ENCODE results near the gene ARHGEF28. TPM values are rescaled to one million over a fixed set of nuclear protein-coding genes. Genes with fewer than 3 reads are reported as not detected.

ARHGEF28 gene
- polyA plus RNA-seq, 1 donor = 16.6 TPM

- no peaks in the 10 kb centered on the region for H3K36me3 ChIP-seq (ENCODE audit: control insufficient read depth, insufficient read depth, low read length)
- H3K4me1 ChIP-seq (ENCODE audit: control insufficient read depth, insufficient read depth, low read length) = no peaks in the 10 kb centered on the region
- peaks cover 6% of the 10 kb centered on the region for H3K9me3 ChIP-seq (ENCODE audit: control insufficient read depth, low read depth, low read length)
- H3K27ac ChIP-seq (ENCODE audit: low read length) = no peak overlapping the region
- 83% methylated on average over 2 of the region's 11 CpGs for WGBS (ENCODE audit: insufficient coverage, low lambda C conversion rate)
- no peaks in the 10 kb centered on the region for H3K27me3 ChIP-seq (ENCODE audit: control insufficient read depth, insufficient read depth, low read length)
- H3K4me3 ChIP-seq (ENCODE audit: low read length) = no peak overlapping the region
- DNase-seq = no peak
Measured at GRCh38 chr5:73749485-73750270, 123.7 kb downstream of the ARHGEF28 start.

GRCh38 chr5:73751254-73751914, 125.4 kb downstream of the ARHGEF28 start:
- no peak for DNase-seq
- no peaks in the 10 kb centered on the region for H3K36me3 ChIP-seq (ENCODE audit: control insufficient read depth, insufficient read depth, low read length)
- H3K27ac ChIP-seq (ENCODE audit: low read length) = no peak overlapping the region
- H3K27me3 ChIP-seq (ENCODE audit: control insufficient read depth, insufficient read depth, low read length) = no peaks in the 10 kb centered on the region
- peaks cover 6% of the 10 kb centered on the region for H3K9me3 ChIP-seq (ENCODE audit: control insufficient read depth, low read depth, low read length)
- no peaks in the 10 kb centered on the region for H3K4me1 ChIP-seq (ENCODE audit: control insufficient read depth, insufficient read depth, low read length)
- 74% methylated on average over 4 of the region's 7 CpGs for WGBS (ENCODE audit: insufficient coverage, low lambda C conversion rate)
- no peak overlapping the region for H3K4me3 ChIP-seq (ENCODE audit: low read length)

GRCh38 chr5:73754254-73754653, 128.3 kb downstream of the ARHGEF28 start:
- no peak for DNase-seq
- no peaks in the 10 kb centered on the region for H3K9me3 ChIP-seq (ENCODE audit: control insufficient read depth, low read depth, low read length)
- no peaks in the 10 kb centered on the region for H3K4me1 ChIP-seq (ENCODE audit: control insufficient read depth, insufficient read depth, low read length)
- H3K27me3 ChIP-seq (ENCODE audit: control insufficient read depth, insufficient read depth, low read length) = no peaks in the 10 kb centered on the region
- H3K27ac ChIP-seq (ENCODE audit: low read length) = no peak overlapping the region
- H3K36me3 ChIP-seq (ENCODE audit: control insufficient read depth, insufficient read depth, low read length) = no peaks in the 10 kb centered on the region
- no peak overlapping the region for H3K4me3 ChIP-seq (ENCODE audit: low read length)
- no CpG with 5 or more reads among the region's 4 CpGs for WGBS (ENCODE audit: insufficient coverage, low lambda C conversion rate)

GRCh38 chr5:73757416-73757815, 131.4 kb downstream of the ARHGEF28 start:
- WGBS (ENCODE audit: insufficient coverage, low lambda C conversion rate) = no CpG with 5 or more reads among the region's 1 CpG

DNA sequence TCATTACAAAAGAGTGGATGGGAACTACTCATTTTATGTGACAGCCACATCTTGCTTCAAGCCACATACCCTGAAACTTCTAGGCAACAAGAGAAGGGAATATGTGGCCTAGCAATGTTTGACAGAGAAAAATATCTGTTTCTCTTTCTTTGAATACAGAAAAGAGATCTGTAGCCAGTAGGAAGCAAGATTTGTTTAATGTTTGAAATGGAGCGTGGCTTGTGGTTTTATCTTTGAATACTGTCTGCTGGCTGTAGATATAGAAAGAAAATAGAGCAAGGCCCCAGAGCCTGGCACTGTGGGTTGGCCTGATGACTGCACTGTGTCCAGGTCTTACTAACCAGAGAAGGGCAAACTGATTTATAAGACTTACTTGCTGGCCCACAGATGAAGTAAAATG, 133.8 kb downstream of the ARHGEF28 start:
- no peak overlapping the region for H3K4me3 ChIP-seq (ENCODE audit: low read length)
- no peaks in the 10 kb centered on the region for H3K9me3 ChIP-seq (ENCODE audit: control insufficient read depth, low read depth, low read length)
- no peaks in the 10 kb centered on the region for H3K27me3 ChIP-seq (ENCODE audit: control insufficient read depth, insufficient read depth, low read length)
- H3K27ac ChIP-seq (ENCODE audit: low read length) = no peak overlapping the region
- H3K36me3 ChIP-seq (ENCODE audit: control insufficient read depth, insufficient read depth, low read length) = no peaks in the 10 kb centered on the region
- DNase-seq = no peak
- no CpG with 5 or more reads among the region's 1 CpG for WGBS (ENCODE audit: insufficient coverage, low lambda C conversion rate)
- H3K4me1 ChIP-seq (ENCODE audit: control insufficient read depth, insufficient read depth, low read length) = no peaks in the 10 kb centered on the region

More at GRCh38 chr5:73757416-73757815, 131.4 kb downstream of the ARHGEF28 start:
- no peaks in the 10 kb centered on the region for H3K36me3 ChIP-seq (ENCODE audit: control insufficient read depth, insufficient read depth, low read length)
- H3K4me3 ChIP-seq (ENCODE audit: low read length) = no peak overlapping the region
- H3K27ac ChIP-seq (ENCODE audit: low read length) = no peak overlapping the region
- DNase-seq = no peak
- H3K9me3 ChIP-seq (ENCODE audit: control insufficient read depth, low read depth, low read length) = no peaks in the 10 kb centered on the region
- H3K4me1 ChIP-seq (ENCODE audit: control insufficient read depth, insufficient read depth, low read length) = no peaks in the 10 kb centered on the region
- H3K27me3 ChIP-seq (ENCODE audit: control insufficient read depth, insufficient read depth, low read length) = no peaks in the 10 kb centered on the region

DNA sequence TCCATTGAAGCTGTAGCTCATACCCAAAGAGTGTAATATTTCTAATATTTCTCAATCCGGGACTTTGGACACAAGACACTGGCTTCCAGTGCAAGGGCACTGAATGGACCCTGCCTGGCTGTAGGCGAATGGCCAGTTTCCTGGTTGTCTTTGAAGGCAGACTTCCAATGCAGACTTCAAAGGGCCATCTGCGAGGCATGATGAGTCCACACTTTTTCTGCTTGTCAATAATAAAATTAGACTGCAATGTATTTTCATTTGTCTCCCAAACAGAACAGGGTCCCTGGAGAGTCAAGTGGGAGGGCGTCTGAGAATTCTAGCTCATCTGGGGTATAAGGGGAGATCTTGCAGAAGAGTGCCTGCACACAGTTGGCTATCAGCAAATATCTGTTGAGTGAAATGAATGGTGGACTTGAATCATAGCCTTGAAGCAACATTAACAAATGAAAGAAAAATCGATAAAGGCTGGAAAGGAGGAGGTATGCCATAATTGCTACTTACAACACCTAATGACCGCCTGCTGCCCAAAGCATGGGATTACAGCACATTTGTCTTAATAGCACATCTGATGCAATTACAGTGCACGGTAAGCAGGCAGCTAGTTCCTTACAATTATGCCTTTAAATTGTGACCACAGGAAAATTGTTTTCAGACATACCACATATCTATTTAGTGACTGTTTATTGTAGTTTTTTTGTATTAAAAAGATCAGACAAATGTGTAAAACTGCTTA, 137.5 kb downstream of the ARHGEF28 start:
- H3K9me3 ChIP-seq (ENCODE audit: control insufficient read depth, low read depth, low read length) = no peaks in the 10 kb centered on the region
- no peaks in the 10 kb centered on the region for H3K4me1 ChIP-seq (ENCODE audit: control insufficient read depth, insufficient read depth, low read length)
- H3K4me3 ChIP-seq (ENCODE audit: low read length) = no peak overlapping the region
- H3K27ac ChIP-seq (ENCODE audit: low read length) = no peak overlapping the region
- 100% methylated on average over 1 of the region's 7 CpGs for WGBS (ENCODE audit: insufficient coverage, low lambda C conversion rate)
- DNase-seq = no peak
- H3K36me3 ChIP-seq (ENCODE audit: control insufficient read depth, insufficient read depth, low read length) = no peaks in the 10 kb centered on the region
- H3K27me3 ChIP-seq (ENCODE audit: control insufficient read depth, insufficient read depth, low read length) = no peaks in the 10 kb centered on the region

DNA sequence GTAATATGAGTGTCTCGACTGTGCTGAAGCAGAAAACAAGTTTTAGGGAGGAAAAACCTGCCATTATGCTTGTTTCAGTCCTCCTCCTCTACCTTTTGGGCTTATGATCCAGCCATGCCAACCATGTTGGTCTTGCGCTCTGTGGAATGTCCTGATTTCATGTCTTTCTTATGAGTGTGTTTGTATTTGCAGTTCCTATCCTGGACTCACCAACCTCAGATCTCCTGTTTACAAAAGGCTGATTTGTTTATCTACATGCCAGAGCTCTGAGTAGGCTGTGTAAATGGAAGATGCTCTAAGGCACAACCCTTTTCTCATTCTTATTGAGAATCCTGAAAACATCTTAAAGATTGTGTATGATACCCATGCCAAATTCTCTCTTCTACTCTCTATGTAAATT, 138.6 kb downstream of the ARHGEF28 start:
- no CpG with 5 or more reads among the region's 2 CpGs for WGBS (ENCODE audit: insufficient coverage, low lambda C conversion rate)
- no peaks in the 10 kb centered on the region for H3K27me3 ChIP-seq (ENCODE audit: control insufficient read depth, insufficient read depth, low read length)
- no peaks in the 10 kb centered on the region for H3K36me3 ChIP-seq (ENCODE audit: control insufficient read depth, insufficient read depth, low read length)
- H3K9me3 ChIP-seq (ENCODE audit: control insufficient read depth, low read depth, low read length) = no peaks in the 10 kb centered on the region
- H3K4me1 ChIP-seq (ENCODE audit: control insufficient read depth, insufficient read depth, low read length) = no peaks in the 10 kb centered on the region
- H3K27ac ChIP-seq (ENCODE audit: low read length) = no peak overlapping the region
- DNase-seq = no peak
- no peak overlapping the region for H3K4me3 ChIP-seq (ENCODE audit: low read length)

DNA sequence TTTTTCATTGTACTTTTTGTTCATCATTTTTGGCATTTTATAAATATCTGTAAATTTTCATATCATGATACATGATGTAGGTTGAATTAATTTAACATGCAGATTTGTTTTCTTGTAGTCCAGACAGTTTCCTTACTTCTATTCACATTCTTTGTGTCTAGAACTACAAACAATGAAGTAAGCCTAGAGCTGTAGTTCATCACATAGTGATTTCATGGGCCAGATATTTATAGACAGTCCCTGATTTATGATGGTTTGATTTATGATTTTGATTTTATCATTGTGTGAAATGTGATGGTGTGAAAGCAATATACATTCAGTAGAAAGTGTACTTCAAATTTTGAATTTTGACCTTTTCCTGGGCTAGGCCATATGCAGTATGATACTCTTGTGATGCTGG, 139.0 kb downstream of the ARHGEF28 start:
- H3K4me1 ChIP-seq (ENCODE audit: control insufficient read depth, insufficient read depth, low read length) = no peaks in the 10 kb centered on the region
- H3K27ac ChIP-seq (ENCODE audit: low read length) = no peak overlapping the region
- no peaks in the 10 kb centered on the region for H3K27me3 ChIP-seq (ENCODE audit: control insufficient read depth, insufficient read depth, low read length)
- no peak overlapping the region for H3K4me3 ChIP-seq (ENCODE audit: low read length)
- no peaks in the 10 kb centered on the region for H3K36me3 ChIP-seq (ENCODE audit: control insufficient read depth, insufficient read depth, low read length)
- DNase-seq = no peak
- H3K9me3 ChIP-seq (ENCODE audit: control insufficient read depth, low read depth, low read length) = no peaks in the 10 kb centered on the region

DNA sequence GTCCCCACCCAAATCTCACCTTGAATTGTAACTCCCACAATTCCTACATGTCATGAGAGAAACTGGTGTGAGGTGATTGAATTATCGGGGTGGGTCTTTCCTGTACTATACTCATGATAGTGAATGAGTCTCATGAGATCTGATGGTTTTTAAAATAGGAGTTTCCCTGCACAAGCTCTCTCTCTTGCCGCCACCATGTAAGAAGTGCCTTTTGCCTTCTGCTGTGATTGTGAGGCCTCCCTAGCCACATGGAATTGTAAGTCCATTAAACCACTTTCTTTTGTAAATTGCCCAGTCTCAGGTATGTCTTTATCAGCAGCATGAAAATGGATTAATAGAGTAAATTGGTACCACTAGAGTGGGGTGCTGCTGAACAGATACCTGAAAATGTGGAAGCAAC, 140.9 kb downstream of the ARHGEF28 start:
- Histone ChIP-seq H3K9me3 (ENCODE audit: control insufficient read depth, low read depth, low read length) (no peaks in the 10 kb centered on the region), H3K4me3 (ENCODE audit: low read length) (no peak overlapping the region), H3K4me1 (ENCODE audit: control insufficient read depth, insufficient read depth, low read length) (no peaks in the 10 kb centered on the region), H3K27ac (ENCODE audit: low read length) (no peak overlapping the region), H3K27me3 (ENCODE audit: control insufficient read depth, insufficient read depth, low read length) (no peaks in the 10 kb centered on the region), H3K36me3 (ENCODE audit: control insufficient read depth, insufficient read depth, low read length) (no peaks in the 10 kb centered on the region)
- DNase-seq = no peak
- WGBS (ENCODE audit: insufficient coverage, low lambda C conversion rate) = no CpG with 5 or more reads among the region's 2 CpGs

DNA sequence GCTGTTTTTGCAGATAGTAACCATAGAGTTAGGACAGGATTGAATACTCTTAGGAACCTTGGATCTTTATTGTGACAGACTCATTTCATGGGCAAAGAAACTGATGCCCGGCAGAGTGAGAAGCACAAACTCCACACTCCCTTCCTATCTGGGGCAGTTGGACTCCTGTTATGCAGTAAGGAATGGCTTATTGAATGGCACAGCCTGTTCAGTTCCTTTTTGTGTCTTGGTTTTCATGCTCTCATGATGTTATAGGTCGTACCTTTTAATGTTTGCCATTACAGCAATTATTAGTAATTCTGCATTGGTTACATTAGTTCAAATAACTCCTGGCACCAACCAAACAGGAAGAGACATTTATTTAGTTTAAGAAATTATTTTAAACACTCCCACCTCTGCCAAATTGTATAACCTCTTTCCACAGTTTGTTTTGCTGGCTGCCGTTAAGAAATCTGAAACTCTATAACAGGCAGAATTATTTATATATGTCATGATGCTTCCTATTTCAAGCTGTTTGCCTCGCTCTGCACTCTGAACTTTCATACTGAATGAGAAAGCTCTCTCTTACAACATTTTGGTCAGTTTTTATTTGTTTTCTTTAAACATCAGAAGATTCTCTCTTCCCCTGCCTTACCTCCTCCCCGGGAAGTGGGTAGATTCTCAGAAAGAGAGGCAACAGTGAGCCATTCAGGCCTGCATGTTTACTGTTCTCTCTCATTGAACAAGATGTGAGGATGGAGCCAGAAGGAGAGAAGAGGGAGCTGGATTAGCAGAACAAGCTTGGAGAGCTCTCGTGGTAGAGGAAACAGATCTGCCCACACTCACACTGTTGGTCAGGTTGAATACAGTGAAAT, 144.4 kb downstream of the ARHGEF28 start:
- H3K27me3 ChIP-seq (ENCODE audit: control insufficient read depth, insufficient read depth, low read length) = no peaks in the 10 kb centered on the region
- H3K4me1 ChIP-seq (ENCODE audit: control insufficient read depth, insufficient read depth, low read length) = no peaks in the 10 kb centered on the region
- no peak overlapping the region for H3K4me3 ChIP-seq (ENCODE audit: low read length)
- no peak for DNase-seq
- H3K27ac ChIP-seq (ENCODE audit: low read length) = no peak overlapping the region
- no peaks in the 10 kb centered on the region for H3K9me3 ChIP-seq (ENCODE audit: control insufficient read depth, low read depth, low read length)
- no peaks in the 10 kb centered on the region for H3K36me3 ChIP-seq (ENCODE audit: control insufficient read depth, insufficient read depth, low read length)
- 83% methylated on average over 1 of the region's 6 CpGs for WGBS (ENCODE audit: insufficient coverage, low lambda C conversion rate)
